ENCODE results near the gene DRD3. TPM values are rescaled to one million over a fixed set of nuclear protein-coding genes. Genes with fewer than 3 reads are reported as not detected.

DRD3 gene
- polyA plus RNA-seq (2012; rRNA removed): not detected in 2 replicates
- not detected in 2 replicates for polyA plus RNA-seq (2012; cell fraction: cytosol; rRNA removed)
- not detected in 2 replicates for polyA plus RNA-seq (2012; cell fraction: nucleus; rRNA removed)

- Histone ChIP-seq H3K4me3 (ENCODE audit: low read depth in 2 of 2, low read length in 1 of 2) (no peak within 1 kb of the TSS), H3K9me3 (no peaks in the 10 kb centered on the region), H3K4me1 (ENCODE audit: control insufficient read depth in 1 of 2, insufficient read depth in 2 of 2, low read depth in 1 of 2, low read length in 1 of 2) (no peaks in the 10 kb centered on the region; a peak in 1 of 4 replicates), H3K4me2 (no peak within 1 kb of the TSS), H3K79me2 (ENCODE audit: insufficient read depth) (no peaks in the 10 kb centered on the region), H3K36me3 (replicated peaks in 1 of 2; ENCODE audit: control insufficient read depth in 1 of 2, insufficient read depth in 2 of 2, low read length in 1 of 2) (no peaks in the 10 kb centered on the region), H3F3A (replicated peaks; ENCODE audit: insufficient read depth) (no peaks in the 10 kb centered on the region), H4K20me1 (ENCODE audit: insufficient read depth) (no peaks in the 10 kb centered on the region), H2AFZ (ENCODE audit: low read depth) (no peak within 1 kb of the TSS), H3K27ac (ENCODE audit: low read depth in 2 of 2, low read length in 1 of 2) (no peak within 1 kb of the TSS), H3K9me2 (no peaks in the 10 kb centered on the region), H3K9ac (no peak within 1 kb of the TSS), H3K27me3 (ENCODE audit: insufficient read depth) (no peaks in the 10 kb centered on the region; the same call in 1 of the 2 replicates)
- no peak for DNase-seq
- WGBS (ENCODE audit: low lambda C conversion rate): 71% methylated on average over 7 of the region's 7 CpGs
- ChIA-PET CTCF (interaction anchor here (0.8 to 2.8 kb wide), 16 partner anchors 8 to 432 kb away, joined by 3 to 34 read pairs (median 6); partner anchors contain the start of gene ATP6V1A), POLR2A (no interaction called here)
- TF ChIP-seq EZH2phosphoT487 (IDR thresholded peaks at IDR 0.05; ENCODE audit: borderline replicate concordance, low read depth) (no peak), TAF1 (IDR thresholded peaks at IDR 0.05; ENCODE audit: borderline replicate concordance, low read depth, low read length) (no peak), CHD2 (IDR thresholded peaks at IDR 0.05; ENCODE audit: low read length, partially characterized antibody) (no peak), NFIC (IDR thresholded peaks at IDR 0.05; ENCODE audit: borderline replicate concordance) (no peak), FOXM1 (IDR thresholded peaks at IDR 0.05; ENCODE audit: low read depth) (no peak)
- TF ChIP-seq, protein P1, sequence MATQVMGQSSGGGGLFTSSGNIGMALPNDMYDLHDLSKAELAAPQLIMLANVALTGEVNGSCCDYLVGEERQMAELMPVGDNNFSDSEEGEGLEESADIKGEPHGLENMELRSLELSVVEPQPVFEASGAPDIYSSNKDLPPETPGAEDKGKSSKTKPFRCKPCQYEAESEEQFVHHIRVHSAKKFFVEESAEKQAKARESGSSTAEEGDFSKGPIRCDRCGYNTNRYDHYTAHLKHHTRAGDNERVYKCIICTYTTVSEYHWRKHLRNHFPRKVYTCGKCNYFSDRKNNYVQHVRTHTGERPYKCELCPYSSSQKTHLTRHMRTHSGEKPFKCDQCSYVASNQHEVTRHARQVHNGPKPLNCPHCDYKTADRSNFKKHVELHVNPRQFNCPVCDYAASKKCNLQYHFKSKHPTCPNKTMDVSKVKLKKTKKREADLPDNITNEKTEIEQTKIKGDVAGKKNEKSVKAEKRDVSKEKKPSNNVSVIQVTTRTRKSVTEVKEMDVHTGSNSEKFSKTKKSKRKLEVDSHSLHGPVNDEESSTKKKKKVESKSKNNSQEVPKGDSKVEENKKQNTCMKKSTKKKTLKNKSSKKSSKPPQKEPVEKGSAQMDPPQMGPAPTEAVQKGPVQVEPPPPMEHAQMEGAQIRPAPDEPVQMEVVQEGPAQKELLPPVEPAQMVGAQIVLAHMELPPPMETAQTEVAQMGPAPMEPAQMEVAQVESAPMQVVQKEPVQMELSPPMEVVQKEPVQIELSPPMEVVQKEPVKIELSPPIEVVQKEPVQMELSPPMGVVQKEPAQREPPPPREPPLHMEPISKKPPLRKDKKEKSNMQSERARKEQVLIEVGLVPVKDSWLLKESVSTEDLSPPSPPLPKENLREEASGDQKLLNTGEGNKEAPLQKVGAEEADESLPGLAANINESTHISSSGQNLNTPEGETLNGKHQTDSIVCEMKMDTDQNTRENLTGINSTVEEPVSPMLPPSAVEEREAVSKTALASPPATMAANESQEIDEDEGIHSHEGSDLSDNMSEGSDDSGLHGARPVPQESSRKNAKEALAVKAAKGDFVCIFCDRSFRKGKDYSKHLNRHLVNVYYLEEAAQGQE (IDR thresholded peaks at IDR 0.05; ENCODE audit: low read depth, low read length): peak; percentile 95
Observed at GRCh38 chr3:114178770-114179368, at the start of gene DRD3. TSS of gene DRD3 (minus strand) at chr3:114179052. CDS start at chr3:114171992, 7,060 bp downstream.

- H3K9ac ChIP-seq: no peak overlapping the region
- no peak overlapping the region for H2AFZ ChIP-seq (ENCODE audit: low read depth)
- H3K4me3 ChIP-seq (ENCODE audit: low read depth in 2 of 2, low read length in 1 of 2): no peak overlapping the region
- CTCF ChIA-PET: interaction anchor here (2.4 kb wide), 1 partner anchor 75 kb away, joined by 6 read pairs; no protein-coding TSS in a partner anchor
- 17% methylated on average over 1 of the region's 1 CpG for WGBS (ENCODE audit: low lambda C conversion rate)
- H3K27ac ChIP-seq (ENCODE audit: low read depth in 2 of 2, low read length in 1 of 2): no peak overlapping the region
- POLR2A ChIA-PET: no interaction called here
- no peak overlapping the region for H3K4me2 ChIP-seq
- no peaks in the 10 kb centered on the region for H3F3A ChIP-seq (replicated peaks; ENCODE audit: insufficient read depth)
- H4K20me1 ChIP-seq (ENCODE audit: insufficient read depth): no peaks in the 10 kb centered on the region
- no peaks in the 10 kb centered on the region for H3K36me3 ChIP-seq (replicated peaks in 1 of 2; ENCODE audit: control insufficient read depth in 1 of 2, insufficient read depth in 2 of 2, low read length in 1 of 2)
- no peaks in the 10 kb centered on the region for H3K27me3 ChIP-seq (ENCODE audit: insufficient read depth)
- no peaks in the 10 kb centered on the region for H3K9me2 ChIP-seq
- H3K79me2 ChIP-seq (ENCODE audit: insufficient read depth): no peaks in the 10 kb centered on the region; the same call in 1 of the 2 replicates
- no peaks in the 10 kb centered on the region for H3K9me3 ChIP-seq
- H3K4me1 ChIP-seq (ENCODE audit: control insufficient read depth in 1 of 2, insufficient read depth in 2 of 2, low read depth in 1 of 2, low read length in 1 of 2): no peaks in the 10 kb centered on the region
- DNase-seq: no peak
- TF ChIP-seq, protein P2, sequence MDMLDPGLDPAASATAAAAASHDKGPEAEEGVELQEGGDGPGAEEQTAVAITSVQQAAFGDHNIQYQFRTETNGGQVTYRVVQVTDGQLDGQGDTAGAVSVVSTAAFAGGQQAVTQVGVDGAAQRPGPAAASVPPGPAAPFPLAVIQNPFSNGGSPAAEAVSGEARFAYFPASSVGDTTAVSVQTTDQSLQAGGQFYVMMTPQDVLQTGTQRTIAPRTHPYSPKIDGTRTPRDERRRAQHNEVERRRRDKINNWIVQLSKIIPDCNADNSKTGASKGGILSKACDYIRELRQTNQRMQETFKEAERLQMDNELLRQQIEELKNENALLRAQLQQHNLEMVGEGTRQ (IDR thresholded peaks at IDR 0.05; ENCODE audit: borderline replicate concordance, low read depth, low read length): no peak
- TF ChIP-seq USF1 (IDR thresholded peaks at IDR 0.05; ENCODE audit: borderline replicate concordance, low read depth) (no peak), RXRA (IDR thresholded peaks at IDR 0.05; ENCODE audit: borderline replicate concordance, low read depth) (no peak), GABPA (IDR thresholded peaks at IDR 0.05; ENCODE audit: low read depth) (no peak), EZH2phosphoT487 (IDR thresholded peaks at IDR 0.05; ENCODE audit: borderline replicate concordance, low read depth) (no peak), NRF1 (IDR thresholded peaks at IDR 0.05; ENCODE audit: low read depth, low read length) (no peak), FOXJ3 (CRISPR knock-in tag; IDR thresholded peaks at IDR 0.05) (no peak), MXI1 (IDR thresholded peaks at IDR 0.05; ENCODE audit: low read depth, low read length) (no peak), FOXM1 (IDR thresholded peaks at IDR 0.05; ENCODE audit: low read depth) (no peak), FOSL2 (IDR thresholded peaks at IDR 0.05; ENCODE audit: borderline replicate concordance, low read depth) (no peak), POLR2AphosphoS5 (IDR thresholded peaks at IDR 0.05; ENCODE audit: low read depth, low read length) (no peak), TCF12 (IDR thresholded peaks at IDR 0.05) (no peak), ELF1 (IDR thresholded peaks at IDR 0.05) (no peak), SMC3 (IDR thresholded peaks at IDR 0.05; ENCODE audit: low read depth, low read length) (no peak), TEAD4 (IDR thresholded peaks at IDR 0.05; ENCODE audit: borderline replicate concordance, insufficient read depth) (no peak), RCOR1 (IDR thresholded peaks at IDR 0.05; ENCODE audit: low read length) (no peak)
- TF ChIP-seq, protein P3, sequence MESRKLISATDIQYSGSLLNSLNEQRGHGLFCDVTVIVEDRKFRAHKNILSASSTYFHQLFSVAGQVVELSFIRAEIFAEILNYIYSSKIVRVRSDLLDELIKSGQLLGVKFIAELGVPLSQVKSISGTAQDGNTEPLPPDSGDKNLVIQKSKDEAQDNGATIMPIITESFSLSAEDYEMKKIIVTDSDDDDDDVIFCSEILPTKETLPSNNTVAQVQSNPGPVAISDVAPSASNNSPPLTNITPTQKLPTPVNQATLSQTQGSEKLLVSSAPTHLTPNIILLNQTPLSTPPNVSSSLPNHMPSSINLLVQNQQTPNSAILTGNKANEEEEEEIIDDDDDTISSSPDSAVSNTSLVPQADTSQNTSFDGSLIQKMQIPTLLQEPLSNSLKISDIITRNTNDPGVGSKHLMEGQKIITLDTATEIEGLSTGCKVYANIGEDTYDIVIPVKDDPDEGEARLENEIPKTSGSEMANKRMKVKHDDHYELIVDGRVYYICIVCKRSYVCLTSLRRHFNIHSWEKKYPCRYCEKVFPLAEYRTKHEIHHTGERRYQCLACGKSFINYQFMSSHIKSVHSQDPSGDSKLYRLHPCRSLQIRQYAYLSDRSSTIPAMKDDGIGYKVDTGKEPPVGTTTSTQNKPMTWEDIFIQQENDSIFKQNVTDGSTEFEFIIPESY (IDR thresholded peaks at IDR 0.05; ENCODE audit: borderline replicate concordance, low read depth): no peak
Observed at GRCh38 chr3:114227076-114227475, 48.2 kb upstream of the DRD3 start.

All from SK-N-SH (cell line).